GM04503 (cell line): ENCODE results near the gene CD63.
"Not testable (repeated sequence)": the region's sequence is repeated elsewhere in the genome, so short reads cannot be mapped to it uniquely, and the experiment has no call there.

ENCODE experiments used
- DNase-seq: peaks from one replicate; pipeline ENCODE4 v3.0.0-alpha.2; 2012; ENCODE audit warnings: low read depth

Gene CD63, protein sequence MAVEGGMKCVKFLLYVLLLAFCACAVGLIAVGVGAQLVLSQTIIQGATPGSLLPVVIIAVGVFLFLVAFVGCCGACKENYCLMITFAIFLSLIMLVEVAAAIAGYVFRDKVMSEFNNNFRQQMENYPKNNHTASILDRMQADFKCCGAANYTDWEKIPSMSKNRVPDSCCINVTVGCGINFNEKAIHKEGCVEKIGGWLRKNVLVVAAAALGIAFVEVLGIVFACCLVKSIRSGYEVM

DNA sequence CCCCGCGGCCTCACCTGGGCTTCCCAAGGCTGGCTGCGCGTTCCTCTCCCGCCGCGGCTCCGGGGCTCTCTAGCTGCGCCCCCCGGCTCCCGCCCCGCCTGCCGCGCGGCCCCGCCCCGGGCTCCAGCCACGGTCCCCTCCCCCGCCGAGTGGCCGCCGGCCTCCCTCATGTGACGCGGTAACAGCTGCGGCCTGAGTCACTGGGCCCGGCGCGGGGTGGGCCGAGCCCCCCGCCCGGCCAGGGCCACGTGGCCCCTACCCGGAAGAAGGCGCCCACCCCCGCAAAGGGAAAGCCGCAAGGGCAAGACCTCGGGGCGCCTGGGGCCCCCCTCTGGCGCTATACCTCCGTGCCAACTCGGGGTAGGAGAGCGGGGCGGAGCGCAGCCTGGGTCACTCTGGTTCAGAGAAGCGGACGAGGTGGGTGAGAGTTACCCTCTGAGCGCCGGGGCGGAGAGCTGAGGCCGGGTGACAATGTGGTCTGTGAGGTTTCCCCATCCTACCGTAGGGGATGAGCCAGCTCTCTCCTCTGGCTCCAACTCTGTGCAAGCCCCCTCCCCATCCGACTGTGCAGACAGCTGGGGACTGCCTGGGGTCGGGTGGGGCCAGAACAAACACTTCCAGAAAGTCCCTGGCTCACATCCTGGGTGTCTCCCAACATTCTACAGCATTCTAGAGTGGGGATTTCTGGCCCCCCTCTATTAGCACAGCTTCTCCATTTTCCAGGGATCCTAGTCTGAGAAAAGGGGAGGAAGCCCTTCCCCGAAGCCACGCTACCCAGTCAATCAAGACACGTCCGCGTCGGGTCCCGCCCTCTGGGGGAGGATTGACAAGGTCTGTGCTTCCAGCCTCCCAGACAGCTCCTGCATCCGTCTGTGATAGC, at the start of gene CD63:
Gene CD63 (minus strand): TSS at position 71 of the 880 bp plus-strand sequence. CDS start 668 bp downstream, outside the sequence.
- no peak for DNase-seq

DNA sequence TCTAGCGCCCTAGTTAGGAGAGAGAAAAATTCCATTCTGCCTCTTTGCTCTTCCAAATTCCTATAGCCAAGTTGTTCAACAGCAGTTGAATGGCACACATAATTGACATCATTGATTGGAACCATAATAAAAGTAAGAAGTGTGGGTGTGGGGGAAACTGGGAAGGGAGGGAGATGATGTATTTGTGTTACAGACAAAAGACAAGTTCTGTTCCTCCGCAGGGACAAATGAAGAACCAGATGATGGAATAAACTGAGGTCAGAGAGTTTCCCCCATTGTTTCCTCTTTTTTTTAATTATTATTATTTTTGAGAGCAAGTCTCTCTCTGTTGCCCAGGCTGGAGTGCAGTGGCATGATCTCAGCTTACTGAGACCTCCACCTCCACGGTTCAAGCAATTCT, 49.0 kb upstream of the CD63 start:
- DNase-seq: no peak

DNA sequence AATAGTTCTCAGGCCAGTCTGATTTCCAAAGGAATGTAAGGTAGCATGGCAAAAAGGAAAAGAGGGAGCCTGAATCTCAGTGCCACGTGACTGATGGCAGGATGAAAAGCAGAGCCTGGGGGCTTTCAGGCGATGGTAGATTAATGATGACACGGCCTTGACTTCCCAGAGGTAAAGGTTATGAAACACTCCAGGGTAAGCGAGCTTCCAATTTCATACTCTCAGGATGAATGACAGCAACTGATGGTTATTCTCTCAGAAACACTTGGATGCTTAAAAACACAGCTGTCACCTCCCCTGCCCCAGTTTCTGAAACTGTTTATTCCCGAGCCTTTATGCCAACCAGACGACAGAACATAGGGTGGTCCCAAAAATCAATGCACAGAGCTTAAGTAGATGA, 42.9 kb upstream of the CD63 start:
- no peak for DNase-seq

DNA sequence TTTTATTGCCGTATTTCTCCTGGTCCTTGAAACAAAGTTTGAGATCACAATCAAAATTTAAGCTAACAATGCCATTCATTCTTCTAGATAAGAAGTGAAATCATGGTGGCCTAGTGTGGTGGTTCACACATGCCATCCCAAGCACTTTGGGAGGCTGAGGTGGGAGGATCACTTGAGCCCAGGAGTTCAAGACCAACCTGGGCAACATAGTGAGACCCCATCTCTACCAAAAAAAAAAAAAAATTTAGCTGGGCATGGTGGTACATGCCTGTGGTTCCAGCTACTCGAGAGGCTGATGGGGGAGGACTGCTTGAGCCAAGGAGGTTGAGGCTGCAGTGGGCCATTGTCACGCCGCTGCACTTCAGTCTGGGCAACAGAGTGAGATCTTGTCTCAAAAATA, 38.3 kb upstream of the CD63 start:
- no peak for DNase-seq

DNA sequence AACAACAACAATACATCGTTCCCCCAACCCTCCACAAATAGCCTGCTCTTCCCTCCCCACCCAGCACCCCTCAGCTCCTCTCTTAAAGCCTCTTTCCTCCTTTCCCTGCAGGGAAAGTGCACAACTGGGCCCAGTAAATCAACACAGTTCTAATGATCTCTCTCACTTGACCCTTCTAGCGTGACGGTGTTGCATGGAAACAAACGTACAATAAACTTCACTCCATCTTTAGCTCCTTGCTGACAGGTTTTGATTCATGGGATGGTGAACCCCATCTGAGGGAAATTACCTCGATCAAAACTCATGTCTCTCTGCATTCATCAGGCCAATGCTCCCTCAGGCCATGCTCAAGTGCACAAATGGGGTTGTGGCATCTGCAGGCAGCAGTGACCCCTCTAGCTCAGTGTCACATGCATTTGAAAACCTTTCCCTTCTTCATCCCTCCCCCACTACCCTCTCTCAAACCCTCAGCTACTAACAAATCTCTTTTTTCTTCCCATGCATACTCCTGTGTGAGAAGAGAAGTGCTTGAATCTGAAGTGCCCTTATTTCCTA, 37.0 kb upstream of the CD63 start:
- DNase-seq: no peak

DNA sequence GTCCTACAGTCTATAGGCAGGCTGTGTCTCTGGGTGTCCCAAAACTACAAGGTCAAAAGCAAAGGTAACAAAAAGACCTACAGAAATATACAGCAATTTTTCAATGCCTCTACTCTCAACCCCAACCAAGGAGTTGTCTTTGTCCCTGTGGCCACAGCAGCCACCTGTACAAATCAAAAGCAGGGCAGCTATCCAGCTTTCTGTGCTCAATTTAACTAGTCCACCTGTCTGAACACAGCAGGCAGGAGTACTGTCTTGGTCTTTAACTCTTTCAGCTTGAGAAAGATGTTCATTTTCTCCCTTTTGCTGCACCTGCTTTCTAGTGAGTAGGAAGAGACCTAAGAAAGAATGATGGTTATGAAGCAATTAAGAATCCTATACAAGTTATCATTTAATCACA, 33.8 kb upstream of the CD63 start:
- no peak for DNase-seq

DNA sequence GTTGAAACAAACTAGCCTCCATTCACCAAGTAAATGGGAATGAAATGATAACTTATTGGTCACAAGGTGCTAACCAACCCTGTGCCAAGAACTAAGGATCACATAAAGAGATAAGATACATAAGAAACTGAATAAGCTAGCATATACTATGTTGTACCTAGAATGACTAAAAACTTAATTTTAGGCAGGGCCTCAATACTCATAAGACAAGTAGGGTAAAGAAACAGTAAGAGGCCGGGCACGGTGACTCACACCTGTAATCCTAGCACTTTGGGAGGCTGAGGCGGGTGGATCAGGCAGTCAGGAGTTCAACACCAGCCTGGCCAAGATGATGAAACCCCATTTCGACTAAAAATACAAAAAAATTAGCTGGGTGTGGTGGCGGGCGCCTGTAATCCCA, 31.9 kb upstream of the CD63 start:
- DNase-seq: no peak

DNA sequence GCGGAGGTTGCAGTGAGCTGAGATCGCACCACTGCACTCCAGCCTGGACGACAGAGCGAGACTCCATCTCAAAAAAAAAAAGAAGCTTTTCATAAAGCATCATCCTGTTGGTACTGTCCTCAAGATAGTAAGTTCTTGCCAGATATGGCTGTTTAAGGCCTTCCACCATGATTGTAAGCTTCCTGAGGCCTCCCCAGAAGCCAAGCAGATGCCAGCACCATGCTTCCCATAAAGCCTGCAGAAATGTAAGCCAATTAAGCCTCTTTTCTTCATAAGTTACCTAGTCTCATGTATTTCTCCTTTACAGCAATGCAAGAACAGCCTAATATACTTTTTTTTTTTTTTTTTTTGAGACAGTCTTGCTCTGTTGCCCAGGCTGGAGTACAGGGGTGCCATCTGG, 29.8 kb upstream of the CD63 start:
- not testable (repeated sequence) for DNase-seq

DNA sequence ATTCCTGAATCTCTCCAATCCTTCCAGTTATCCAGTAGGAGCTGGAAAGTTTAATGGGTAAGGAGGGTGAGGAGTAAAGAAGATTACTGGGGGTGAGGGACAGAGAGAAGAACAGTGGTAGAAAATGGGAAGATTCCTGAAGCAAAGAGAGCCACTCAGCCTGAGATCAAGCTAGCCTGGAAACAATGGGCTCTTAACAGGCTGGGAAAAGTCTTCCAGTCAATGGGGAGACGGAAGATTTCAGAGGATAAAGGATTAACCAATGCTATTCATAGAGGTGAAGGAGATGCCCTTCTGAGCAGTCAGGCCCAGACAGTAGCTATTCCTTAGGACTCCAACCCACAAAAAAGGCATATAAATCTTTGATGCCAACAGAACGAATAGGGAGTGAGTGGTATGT, 28.9 kb upstream of the CD63 start:
- DNase-seq: no peak

DNA sequence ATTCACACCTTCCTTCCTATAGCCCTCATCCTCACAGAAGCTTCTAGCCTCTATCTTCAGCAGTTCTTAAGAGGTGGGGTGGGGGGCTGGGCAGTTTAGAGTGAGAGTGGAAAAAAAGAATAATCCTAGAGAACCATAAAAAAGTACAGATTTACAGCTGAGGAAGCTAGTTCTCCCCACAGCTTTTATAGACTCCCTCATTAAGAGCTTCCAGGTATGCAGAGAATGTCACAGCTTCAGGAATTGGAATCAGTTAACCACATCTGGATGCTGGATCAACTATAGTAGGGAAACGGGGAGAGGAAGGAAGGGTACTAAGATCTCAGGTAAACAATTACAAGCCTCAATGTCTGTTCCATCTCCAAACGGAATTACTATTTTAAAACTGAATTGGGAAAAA, 26.4 kb upstream of the CD63 start:
- DNase-seq: no peak

DNA sequence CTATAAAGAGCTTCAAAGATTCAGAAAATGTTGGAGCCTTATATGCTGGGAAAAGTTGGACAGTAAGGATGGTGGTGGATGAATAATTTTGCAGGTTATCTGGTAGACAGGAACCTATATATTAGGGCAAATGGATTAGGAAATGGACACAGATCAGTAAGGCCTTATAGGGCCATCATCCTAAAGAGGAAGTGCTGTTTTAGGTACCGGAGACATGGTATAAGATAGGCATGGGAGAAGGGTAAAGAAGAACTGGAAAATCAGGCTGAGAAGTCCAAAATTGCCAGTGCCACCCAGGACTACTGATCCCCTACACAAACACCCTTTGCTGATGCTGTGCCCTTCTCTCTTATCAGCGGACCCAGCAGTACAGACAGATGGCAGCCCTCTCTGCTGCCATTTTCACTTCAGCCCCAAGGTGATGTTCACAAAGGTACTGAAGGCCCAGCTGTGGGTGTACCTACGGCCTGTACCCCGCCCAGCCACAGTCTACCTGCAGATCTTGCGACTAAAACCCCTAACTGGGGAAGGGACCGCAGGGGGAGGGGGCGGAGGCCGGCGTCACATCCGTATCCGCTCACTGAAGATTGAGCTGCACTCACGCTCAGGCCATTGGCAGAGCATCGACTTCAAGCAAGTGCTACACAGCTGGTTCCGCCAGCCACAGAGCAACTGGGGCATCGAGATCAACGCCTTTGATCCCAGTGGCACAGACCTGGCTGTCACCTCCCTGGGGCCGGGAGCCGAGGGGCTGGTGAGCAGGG, 19.6 kb upstream of the CD63 start:
- no peak for DNase-seq

DNA sequence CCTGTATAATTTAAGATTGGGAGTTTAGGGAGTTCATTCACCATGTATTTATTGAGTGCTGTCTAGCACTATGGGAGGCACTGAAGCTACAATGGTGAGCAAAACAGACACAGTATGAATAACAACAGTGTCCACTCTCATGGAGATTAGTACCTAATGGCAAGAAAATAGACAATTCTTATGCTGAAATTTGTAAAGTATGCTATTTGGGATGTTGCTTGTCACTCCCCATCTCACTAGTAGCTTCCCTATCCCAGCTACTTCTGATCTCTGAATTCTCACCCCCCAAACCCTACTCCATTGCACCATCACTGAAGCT, 18.1 kb upstream of the CD63 start:
- DNase-seq: no peak

DNA sequence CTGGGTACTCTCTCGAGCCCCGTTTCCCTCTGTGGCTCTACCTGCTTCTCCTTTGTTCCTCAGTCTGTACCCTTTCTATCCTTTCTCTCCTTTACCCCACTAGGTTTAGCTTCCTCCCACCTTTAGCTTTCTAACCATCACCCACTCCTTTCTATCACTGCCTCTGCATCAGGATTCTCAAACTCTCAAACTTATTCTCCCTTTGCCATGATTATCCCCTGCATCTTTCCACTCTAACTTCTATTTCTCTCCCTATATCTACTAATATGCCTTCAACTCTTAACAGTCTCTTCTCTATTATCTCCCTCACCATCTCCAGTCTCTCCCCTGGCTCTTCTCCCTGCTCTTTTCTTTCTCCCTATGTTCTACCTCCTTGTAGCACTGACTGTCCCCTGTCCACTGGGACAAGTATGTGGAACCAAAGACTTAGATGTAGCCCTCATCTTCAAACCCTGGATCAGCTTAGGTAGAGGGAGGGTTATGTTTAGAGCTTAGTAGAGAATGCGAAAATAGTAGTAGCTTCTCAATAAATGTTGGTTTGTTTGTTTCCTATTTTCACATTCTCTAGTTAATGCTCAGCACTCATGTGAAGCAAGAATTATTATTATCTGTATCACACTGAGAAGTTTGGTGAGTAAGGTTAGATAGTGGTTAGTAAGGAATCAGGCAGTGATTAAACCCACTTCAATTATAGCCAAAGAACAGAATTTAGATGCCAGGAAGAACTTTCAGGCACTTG, 17.5 kb upstream of the CD63 start:
- no peak for DNase-seq

DNA sequence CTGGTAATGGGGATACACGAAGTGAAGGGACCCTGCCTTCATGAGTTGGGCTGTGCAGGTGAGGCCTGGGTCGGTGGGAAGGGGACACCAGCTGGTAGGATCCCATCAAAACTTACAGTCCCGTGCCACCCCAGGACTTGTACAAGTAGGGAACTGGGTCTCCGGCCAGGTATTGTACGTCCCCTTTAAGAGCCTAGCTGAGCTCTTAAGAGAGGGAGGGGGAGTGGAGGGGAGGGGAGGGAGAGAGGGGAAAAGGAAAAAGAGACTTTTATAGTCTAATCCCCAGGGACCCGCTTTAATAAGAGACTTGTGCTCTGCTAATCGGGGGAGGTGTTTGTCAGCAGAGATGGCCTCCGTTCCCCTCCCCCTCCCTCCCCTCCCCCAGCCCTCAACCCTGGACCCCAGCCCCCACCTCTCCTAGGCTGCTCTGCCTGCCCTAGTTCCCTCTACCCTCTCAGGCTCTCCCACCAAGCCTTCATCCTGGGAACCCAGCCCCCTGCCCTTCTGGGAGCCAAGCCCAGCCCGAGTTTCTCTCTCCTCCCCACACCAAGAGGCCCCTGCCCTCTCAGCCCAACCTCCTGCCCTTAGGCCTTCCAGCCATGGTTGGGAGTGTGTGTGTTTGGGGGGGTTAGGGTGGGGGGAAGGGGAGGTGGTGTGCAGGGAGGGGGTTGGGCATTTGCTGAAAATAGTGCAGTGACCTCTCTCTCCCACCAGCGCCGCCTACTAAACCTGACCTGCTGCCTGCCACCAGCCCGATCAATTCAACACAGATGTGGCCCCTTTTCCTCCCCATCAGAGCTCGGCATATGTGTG, 16.8 kb upstream of the CD63 start:
- DNase-seq: no peak

DNA sequence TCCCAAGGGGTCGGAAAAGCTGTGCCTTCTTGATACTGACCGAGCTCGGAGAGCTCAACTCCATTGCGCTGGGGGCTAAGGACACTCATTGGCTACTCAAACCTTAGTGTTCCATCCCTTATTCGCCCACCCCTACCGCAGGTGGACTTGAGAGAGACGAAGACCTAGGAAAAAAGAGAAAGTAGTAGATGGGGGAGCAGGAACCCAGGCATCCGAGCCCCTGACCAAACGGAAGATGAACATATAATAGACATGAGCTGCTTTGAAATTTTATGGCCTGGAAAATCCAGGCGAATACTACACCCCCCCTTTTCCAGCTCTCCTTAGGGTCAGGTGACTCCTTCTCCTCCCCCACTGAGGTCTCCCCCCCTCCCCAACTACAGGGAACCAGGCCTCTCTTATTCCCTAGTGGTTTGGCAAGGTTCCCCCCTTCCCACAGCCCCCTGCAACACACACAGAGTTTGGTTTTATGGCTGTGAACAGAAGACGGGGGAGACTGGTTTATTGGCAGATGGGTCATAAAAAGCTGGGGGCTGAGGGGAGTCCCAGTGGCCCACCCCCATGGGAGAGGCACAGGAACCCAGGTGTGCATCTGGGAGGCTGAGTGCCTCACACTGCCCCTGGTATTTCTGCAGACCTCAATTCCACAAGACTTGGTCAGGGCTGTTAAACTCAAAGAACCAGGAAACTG, 15.7 kb upstream of the CD63 start:
- no peak for DNase-seq

DNA sequence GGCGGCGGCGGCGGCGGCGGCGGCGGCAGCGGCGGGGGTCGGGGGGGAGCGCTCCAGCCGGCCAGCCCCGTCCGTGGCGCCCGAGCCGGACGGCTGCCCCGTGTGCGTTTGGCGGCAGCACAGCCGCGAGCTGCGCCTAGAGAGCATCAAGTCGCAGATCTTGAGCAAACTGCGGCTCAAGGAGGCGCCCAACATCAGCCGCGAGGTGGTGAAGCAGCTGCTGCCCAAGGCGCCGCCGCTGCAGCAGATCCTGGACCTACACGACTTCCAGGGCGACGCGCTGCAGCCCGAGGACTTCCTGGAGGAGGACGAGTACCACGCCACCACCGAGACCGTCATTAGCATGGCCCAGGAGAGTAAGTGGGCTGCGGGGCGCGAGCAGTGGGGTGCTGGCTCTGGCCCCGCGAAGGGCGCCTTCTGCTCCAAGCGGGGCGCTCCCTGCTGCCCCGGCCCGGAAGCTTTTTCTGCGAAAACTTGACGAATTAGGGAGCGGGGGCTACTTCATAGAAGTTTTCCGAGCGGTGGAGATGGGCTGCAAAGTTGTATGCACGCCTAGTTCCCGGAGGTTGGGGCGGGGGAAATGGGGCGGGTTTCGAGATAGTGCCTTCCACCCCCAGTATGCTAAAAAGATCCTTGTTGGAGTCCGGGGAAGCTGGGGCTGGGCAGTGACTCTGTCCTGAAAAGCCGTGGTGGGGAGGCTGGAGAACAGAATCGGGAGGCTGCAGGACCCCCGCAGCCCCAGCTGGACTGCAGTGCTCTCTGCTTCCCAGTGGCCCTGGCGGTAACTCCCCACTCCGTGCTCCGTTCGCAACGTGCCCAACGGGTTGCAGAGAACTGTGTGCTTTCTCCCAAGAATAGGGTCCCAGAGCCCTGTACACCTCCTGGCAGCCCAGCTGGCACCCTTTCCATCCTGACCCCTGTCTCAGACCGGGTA, 14.9 kb upstream of the CD63 start:
- DNase-seq: no peak

DNA sequence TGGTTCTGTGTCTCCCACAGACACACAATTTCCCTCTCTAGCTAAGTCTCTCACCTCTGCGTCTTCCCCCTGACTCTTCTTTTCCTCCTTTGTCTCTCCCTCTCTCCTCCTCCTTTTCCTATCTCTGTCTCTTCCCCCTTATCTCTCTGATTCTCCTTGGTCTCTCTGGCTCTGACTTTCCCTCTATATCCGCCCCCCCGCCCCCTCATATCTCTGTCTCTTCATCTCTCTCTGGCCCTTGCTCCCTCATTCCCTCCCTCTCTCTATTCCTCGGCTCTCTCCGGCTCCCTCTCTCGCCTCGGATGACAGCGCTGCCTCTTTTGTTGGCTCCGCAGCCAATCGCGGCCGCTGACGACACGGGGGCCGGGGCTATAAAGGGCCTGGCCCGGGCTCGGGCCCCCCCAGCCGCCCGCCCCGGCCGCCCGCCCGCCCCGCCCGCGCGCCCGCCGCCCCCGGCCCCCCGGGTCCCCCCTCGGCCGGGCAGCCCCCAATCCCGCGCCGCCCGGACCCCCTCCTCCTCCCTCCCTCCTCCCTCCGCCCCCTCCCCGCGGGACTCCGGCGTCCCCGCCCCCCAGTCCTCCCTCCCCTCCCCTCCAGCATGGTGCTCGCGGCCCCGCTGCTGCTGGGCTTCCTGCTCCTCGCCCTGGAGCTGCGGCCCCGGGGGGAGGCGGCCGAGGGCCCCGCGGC, 14.1 kb upstream of the CD63 start, which contains the start of gene GDF11:
Gene GDF11 (plus strand): TSS at position 404 of the 687 bp plus-strand sequence. CDS start 195 bp downstream, at position 599.
- DNase-seq: no peak

DNA sequence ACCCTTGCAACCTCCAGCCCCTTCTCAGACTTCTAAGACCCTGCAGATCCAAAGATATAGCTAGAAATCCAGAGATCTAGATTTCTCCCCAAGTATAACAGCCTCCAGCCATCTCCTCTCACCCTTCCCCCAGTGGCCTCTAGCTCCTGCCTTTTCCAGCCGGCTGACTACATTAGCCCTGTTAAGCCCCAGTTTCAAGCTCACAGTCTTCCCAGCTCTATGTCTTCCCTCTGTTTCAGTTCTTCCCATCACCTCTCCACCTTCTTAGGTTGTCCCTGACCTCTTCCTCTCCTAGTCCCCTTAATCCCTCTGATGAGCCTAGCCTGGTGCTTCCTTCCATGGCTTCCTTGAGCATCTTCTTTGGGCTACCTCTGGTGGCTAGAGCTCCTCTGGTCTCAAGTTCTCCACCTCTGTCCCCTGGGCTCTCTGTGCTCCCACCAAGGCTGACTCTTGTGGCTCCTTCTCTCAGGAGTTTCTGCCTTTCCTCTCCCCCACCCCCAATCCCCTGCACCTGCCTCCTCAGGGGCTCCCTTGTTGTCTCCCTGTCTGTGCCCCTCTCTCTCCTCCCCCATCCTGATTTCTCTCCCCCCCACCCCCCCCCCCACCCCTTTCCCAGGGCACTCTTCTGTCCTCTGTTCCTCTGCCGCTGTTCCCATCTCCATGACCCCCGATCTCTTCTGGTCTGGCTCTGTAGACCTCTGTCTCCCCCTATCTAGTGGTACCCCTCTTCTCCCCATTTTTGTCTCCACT, 13.3 kb upstream of the CD63 start:
- DNase-seq: no peak
